NB4 (cell line): Measurements from ENCODE around the gene ZNF541.

Source experiments
- MYC ChIP-seq: IDR thresholded peaks from 2 replicates; pipeline ENCODE4 v1.6.1; 2011; ENCODE audit warnings: low read depth, low read length
- POLR2A ChIP-seq: IDR thresholded peaks from 2 replicates; pipeline ENCODE4 v1.6.1; 2011; ENCODE audit warnings: mild to moderate bottlenecking; ENCODE audit not compliant: insufficient read length; ENCODE audit errors: extremely low read depth
- TF ChIP-seq, protein P1 (sequence below): IDR thresholded peaks from one replicate; pipeline ENCODE4 v1.5.1; 2012; ENCODE audit warnings: low read depth, low read length

GRCh38 chr19:47564081-47564480 is 8.9 kb downstream of the ZNF541 start:
- TF ChIP-seq, protein P1, sequence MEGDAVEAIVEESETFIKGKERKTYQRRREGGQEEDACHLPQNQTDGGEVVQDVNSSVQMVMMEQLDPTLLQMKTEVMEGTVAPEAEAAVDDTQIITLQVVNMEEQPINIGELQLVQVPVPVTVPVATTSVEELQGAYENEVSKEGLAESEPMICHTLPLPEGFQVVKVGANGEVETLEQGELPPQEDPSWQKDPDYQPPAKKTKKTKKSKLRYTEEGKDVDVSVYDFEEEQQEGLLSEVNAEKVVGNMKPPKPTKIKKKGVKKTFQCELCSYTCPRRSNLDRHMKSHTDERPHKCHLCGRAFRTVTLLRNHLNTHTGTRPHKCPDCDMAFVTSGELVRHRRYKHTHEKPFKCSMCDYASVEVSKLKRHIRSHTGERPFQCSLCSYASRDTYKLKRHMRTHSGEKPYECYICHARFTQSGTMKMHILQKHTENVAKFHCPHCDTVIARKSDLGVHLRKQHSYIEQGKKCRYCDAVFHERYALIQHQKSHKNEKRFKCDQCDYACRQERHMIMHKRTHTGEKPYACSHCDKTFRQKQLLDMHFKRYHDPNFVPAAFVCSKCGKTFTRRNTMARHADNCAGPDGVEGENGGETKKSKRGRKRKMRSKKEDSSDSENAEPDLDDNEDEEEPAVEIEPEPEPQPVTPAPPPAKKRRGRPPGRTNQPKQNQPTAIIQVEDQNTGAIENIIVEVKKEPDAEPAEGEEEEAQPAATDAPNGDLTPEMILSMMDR, result no peak
- TF ChIP-seq POLR2A (no peak), MYC (no peak)
